GM04503 (cell line): ENCODE measurements around the gene ARSK.

Experiments used
- DNase-seq: peaks from one replicate; pipeline ENCODE4 v3.0.0-alpha.2; 2012; ENCODE audit warnings: low read depth

Gene ARSK, protein sequence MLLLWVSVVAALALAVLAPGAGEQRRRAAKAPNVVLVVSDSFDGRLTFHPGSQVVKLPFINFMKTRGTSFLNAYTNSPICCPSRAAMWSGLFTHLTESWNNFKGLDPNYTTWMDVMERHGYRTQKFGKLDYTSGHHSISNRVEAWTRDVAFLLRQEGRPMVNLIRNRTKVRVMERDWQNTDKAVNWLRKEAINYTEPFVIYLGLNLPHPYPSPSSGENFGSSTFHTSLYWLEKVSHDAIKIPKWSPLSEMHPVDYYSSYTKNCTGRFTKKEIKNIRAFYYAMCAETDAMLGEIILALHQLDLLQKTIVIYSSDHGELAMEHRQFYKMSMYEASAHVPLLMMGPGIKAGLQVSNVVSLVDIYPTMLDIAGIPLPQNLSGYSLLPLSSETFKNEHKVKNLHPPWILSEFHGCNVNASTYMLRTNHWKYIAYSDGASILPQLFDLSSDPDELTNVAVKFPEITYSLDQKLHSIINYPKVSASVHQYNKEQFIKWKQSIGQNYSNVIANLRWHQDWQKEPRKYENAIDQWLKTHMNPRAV

DNA sequence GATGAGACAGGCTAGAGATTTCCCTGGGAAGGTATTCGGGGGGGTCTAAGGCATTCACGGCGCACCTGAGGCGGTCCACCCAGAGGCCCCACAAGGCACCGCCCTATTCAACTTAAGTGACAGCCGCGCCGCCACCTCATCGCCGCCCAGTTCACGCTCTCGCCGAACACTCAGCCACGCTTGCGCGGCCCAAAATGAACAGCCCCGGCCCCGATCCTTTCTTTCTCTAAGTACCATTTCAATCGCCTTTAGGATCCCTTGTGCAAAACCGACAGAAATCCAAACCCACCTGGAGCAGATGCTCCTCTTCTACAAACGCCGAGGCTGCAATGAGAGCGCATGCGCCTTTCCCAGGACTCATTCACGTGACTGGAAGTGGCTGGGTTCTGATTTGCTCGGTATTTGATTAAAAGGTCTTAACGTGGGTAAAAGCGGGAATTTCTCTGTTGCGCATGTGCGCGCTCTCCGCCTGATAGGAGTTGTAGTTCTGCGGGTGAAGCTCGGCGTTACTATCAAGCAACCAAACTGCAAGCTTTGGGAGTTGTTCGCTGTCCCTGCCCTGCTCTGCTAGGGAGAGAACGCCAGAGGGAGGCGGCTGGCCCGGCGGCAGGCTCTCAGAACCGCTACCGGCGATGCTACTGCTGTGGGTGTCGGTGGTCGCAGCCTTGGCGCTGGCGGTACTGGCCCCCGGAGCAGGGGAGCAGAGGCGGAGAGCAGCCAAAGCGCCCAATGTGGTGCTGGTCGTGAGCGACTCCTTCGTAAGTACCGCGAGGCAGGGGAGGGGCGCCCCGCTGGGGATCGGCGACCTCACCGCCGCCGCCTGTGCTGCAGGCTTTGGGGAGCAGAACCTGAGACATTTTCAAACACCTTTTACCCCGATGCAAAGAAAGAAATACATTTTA lies at the start of gene ARSK, which contains the start of gene SKIC3:
Gene ARSK (plus strand): TSS at position 455 of the 902 bp plus-strand sequence. CDS start 178 bp downstream, at position 633.
Gene SKIC3 (minus strand): TSS at position 331 of the 902 bp plus-strand sequence. CDS start 7,827 bp downstream, outside the sequence.
- DNase-seq = peak; percentile 97

DNA sequence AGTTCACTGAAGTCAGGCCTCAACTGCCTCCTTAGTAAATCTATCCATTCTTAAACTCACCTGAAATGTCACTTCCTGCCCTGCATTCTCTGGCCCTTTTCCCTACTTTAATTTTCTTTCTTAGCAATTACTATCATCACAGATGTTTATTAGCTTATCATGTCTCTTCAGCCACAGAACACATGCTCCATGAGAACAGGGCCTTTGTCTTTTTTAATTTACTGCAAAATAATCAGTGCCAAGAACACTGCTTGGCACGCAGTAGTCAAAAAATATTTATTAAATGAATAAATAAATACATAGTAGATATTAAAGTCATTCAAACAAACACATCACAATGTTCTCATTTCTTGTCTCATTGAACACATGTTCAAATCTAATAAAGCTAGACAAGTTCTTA lies 46.4 kb upstream of the ARSK start:
- no peak for DNase-seq

DNA sequence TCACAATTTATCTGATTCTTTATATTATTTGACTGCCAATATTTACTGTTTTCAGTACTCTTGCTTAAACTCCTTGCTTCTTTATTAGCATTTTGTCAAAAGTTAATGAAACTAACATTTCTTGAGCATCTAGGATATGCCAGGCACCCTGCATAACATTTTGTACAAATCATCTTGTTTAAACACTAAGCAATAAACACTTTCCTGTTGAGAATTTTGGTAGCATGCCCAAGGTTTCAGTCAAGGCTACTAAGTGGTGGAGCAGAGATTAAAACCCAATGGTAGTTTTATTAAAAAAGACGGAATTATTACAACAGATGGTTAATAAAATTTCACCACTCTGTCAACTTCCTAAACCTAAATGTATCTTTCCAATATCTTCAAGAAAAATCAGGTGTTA lies 43.3 kb upstream of the ARSK start:
- DNase-seq = no peak

DNA sequence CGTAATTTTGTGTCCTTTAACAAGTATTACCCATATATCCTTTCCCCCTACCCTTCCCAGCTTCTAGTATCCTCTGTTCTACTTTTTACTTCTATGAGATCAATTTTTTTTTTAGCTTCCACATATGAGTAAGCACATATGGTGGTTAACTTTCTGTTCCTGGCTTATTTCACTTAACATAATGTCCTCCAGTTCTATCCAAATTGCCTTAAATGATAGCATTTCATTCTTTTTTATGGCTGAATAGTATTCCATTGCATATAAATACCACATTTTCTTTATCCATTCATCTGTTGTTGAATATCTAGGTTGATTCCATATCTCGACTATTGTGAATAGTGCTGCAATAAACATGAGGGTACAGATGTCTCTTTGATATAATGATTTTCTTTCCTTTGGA lies 36.5 kb upstream of the ARSK start:
- no peak for DNase-seq

DNA sequence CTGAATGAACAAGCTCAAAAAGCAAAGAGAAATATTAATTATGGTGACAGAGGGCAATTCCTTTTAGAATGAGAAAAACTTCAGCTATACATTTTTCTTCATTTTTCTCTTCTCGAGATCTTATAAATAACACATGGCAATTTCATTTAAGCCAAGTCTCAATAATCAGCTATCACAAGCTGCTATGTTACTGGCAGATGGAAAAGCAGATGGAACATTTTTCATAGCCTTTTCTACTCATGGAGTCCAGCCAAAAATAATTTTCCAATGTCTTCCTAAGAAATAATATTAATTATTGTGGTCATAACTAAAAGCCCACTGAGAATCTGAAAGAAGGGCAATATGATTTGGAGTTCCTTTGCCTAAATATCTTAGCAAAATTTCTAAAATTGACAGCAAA lies 35.8 kb upstream of the ARSK start:
- no peak for DNase-seq

DNA sequence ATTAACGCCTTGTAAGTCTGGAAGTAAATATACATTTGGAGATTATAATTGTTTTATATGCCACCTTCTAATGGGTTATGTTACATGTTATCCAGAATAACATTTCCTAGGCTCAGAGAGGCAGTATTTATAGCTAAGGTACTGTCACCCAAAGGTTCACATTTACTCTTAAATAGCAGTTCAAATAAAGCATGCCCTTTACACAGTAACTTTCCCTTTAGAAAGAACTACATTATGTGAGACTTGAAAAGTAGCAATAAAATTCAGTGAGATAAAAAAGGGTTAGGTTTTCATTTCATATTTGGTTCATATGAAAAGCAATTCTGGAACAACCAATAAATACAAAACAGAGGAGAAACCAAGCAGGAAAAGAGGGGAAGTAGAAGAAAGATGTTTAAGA lies 35.2 kb upstream of the ARSK start:
- DNase-seq = no peak

DNA sequence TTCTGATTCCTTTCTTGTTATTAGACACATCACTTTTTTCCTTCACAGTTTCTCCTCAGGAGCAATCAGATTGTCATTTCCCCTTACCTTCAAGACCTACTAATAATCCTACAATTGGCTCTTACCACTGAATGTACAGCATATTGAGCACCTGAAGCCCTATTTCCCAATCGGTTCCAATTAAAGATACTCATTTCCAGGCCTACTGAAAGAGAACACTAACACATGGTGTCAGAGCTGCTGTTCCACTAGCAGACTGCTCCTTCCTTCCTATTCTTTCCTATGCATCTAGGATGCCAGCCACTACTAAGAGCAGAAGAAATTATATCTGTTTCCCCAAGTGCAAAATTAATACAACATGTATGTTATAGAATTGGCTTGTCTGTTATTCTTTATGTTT lies 34.7 kb upstream of the ARSK start:
- no peak for DNase-seq

DNA sequence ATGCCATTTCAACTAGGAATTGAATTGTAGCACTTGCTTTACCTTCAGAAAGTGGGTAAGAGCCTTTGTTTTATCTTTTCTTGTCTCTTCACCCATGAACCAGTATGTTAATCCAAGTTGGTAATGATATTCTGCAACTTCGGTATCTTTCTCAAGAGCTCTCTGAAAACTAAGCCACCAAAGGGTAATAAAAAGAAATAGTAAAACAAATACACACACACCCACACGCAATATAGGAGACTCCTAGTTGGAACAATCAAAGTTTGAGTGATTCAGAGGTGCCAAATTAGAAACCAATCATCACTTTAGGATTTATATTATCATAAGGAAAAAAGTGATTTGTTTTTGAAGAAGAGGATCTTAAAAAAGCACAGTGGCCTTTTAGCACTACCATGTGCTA lies 30.5 kb upstream of the ARSK start:
- DNase-seq = no peak

DNA sequence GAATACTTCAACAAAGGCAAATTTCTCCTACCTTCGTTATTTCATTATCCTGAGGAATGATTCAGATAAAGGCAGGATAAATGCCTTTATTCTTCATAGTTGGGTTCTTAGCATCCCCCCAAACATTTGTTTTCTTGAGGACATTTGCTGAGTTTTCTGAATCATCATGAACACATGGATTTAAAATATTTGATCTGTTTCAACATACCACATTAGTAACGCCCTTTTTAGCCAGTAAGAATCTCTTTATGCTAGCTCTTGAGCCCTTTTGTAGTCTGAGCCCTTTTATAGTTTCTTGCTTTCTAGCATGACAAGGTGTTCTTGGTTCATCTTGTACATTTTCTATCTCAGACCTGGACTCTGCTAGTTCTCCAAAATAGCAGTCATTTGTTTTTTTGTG lies 28.0 kb upstream of the ARSK start:
- no peak for DNase-seq

DNA sequence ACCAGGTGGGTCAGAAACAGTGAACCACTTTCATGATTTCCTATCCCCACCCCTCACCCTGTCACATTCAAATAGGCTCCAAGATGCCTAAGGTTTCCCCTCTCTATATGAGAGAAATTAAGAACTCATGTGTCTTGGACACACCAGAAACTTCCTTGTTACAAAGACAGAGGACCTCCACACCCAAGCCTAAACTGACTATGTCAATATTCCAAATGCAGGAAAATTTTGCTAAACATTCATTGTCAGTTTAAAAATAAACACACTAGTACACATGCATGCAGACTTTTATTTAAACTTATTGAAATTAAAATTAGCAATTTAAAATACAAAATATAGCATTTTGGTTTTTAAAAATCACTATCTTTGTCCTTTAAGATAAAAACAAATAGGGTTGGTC lies 26.3 kb upstream of the ARSK start:
- no peak for DNase-seq

DNA sequence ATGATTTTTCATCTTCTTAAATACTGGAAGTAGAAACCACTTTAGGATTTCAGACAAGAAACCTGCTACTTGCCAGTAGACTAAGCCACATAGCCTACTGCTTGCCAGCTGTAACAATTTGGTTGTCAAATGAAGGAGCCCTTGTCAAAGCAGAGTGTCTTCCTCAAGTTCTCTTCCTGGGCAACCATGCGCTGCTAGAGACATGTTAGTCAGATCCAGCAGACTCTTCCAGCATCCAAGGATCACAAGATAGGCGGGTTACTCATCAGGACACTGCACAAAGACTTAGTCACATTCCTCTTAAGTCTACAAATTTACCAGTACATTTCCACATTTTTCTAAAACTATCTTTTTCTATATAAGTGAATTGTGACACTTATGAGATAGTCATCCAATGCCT lies 24.5 kb upstream of the ARSK start:
- peak; percentile 46 for DNase-seq

DNA sequence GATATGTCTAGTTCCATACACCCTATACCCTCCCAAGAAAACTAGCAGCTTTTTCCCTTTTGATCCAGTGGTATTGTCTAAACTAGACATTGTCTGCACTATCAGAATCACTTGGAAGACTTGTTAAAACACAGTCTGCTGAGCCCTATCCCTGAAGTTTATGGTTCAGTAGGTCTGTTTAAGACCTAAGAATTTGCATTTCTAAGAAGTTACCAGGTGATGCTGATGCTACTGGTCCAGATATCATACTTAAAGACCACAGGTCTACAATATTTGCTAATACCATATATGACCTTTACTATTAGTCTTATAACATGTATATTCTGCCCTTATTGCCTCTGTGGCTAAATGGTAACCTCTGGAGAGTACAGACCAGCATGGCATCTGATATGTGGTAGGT lies 23.4 kb upstream of the ARSK start:
- no peak for DNase-seq

DNA sequence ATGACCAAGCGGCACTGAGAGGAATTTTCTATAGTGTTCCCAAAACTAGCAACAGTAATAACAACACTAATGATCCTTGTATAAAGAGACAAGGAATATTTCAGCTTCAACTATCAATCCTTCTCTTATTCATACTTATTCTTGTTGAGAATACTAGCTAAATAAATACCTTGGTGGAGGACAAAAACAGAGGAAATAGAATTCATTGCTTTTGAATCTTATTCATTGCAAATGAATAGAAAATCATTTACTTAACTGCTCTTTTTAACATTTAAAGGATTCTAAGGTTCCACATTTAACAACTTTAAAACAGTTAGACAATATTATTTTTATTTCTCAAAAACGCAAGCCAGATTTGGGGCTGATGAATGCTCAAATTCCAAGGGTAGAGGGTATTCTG lies 22.5 kb upstream of the ARSK start:
- DNase-seq = no peak

DNA sequence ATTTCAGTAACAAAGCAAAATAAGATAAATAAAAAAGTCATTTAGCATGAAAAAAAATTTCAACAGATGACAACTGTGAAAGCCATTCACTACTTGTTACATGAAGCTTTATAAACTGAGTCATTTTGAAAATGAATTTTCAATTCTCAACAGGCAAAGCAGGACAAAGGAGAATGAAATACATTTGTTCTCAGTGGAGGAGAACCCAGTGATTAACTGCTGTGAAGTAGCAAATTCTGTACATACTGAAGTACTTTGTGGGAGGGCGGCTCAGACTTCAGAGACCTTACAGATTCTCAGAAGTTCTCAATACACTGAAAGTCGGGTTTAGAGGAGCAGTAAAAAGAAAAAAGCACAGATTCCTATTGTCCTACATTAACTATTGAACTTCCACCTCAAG lies 21.8 kb upstream of the ARSK start:
- no peak for DNase-seq

DNA sequence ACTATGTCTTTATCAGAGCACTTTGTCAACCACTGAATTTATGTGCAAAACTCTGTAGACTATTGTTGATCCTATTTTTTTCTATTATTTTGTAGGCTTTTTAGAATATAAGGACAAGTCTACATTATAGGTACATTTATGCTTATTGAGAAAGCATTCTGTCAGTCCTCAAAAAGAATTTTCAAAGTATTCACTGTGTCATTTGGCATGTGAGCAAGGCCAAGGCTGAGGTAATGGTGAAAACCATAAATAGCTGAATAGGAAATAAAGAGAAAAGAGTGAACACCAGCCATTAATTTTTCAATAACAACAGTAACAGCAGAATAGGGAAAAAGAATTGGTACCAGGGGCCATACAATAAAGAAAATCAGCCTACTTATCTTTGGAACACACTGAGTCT lies 21.1 kb upstream of the ARSK start:
- no peak for DNase-seq

DNA sequence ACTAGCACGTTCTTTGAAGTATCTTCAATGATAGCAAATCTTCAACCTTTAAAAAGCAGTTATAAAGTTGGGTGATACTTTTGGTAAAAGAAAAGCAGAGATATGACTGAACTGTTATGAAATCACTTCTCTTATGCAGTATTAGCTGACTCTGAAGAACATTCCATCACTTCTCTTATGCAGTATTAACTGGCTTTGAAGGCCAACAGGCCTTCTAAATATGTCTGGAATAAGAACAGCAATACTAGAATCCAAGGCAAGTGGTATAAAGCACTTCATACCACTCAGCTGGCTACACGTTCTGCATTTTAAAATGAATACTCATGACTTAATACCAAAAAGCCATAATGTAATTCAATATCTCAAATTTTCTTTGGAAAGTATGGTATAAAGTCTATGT lies 17.4 kb upstream of the ARSK start:
- DNase-seq = no peak

DNA sequence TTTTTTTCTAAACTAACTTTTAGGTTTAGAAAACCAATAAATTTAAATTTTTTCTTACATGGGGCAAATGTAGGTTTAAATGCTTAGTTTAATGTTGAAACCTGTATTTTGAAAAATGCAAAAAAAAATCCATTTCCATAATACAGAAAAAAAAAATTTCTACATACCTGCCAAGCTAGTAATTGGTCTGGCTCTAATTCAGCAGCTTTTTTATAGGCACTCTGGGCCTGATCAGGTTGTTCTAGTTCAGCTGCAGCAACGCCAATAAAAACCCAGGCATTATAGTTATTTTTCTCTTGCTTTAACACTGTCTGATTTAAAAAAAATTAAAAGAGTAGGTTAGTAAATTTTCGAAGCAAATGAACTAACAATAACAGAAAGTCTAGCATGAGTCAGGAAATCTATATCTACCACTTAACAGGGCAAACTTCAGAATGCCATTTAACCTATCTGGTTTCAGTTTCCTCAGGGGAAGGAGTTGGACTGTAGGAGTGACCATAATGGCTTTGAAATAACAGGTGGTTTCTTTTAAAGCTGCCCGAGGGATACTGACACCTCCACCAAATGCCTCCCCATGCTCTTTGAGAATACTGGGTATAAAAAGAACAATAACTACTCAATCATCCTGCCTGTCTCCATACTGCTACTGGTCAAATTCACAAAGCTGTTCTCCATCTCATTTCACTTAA lies 11.7 kb upstream of the ARSK start:
- DNase-seq = no peak

DNA sequence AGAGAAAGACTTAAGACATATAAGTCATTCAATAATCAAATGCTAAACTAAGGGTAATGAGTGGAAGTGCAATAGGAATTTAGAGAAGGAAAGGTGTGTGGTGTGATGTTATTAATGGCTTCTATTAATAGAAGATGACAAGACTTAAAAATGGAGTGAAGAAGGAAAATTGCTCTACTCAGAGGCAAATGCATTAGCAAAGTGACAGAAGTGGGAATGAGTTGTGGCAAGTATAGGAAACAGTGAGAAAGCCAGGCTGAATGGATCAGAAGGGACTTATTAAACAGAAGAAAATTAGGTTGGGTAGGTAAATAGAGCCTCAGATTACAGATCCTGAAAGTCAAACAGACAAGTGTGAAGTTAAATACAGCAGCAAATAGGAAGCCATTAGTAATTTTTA lies 5.9 kb upstream of the ARSK start:
- no peak for DNase-seq

DNA sequence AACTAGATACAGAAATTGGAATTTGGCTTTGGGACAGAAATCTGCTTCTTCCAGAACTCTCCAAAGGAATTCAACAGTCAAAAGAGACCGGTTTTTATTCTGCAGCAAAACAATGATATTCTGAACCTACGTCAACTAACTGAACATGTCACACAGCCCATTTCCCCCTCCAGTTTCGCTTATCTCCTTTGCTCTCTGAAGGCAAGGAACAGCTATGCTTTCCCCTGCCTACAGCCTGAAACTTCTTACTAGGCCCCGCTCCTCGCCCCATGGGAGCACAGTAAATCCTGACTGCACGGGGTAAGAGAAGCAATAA lies 612 bp upstream of the ARSK start:
- DNase-seq = no peak

DNA sequence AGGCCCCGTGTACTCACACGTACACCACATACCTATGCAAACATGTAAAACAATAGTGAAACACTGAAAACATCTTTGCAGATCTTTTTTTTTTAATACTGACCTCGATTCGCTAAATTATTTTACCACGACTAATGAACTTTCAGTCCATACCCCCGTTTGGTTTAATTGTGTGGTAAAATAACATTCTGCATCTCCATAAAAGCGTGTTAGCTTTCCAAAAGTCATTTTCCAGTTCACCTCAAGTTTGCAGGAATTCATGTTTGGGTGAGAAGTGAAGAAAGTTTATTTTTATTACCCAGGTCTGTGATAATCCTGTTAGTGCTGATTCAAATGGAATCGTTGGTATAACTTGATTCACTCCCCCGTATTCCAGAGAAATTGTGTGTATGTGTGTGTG lies 652 bp downstream of the ARSK start:
- DNase-seq = no peak

DNA sequence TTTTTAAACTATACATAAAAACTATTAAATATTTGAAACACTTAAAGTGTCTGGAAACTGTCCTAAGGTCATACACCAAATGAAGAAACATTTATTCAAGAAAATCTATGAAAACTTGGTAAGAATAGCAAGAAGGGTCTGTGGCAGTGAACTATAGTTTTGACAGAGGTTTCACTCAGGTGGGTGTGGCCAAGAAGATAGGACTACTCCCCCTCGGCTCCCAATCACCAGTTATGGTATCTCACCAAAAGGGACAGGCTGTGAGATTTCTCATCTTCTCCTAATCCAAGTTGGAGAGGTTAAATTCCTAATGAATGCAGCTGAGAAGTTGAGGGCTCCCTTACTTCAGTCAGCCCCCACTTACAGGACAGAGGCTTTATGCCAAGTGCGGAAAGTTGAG lies 2.9 kb downstream of the ARSK start:
- no peak for DNase-seq

DNA sequence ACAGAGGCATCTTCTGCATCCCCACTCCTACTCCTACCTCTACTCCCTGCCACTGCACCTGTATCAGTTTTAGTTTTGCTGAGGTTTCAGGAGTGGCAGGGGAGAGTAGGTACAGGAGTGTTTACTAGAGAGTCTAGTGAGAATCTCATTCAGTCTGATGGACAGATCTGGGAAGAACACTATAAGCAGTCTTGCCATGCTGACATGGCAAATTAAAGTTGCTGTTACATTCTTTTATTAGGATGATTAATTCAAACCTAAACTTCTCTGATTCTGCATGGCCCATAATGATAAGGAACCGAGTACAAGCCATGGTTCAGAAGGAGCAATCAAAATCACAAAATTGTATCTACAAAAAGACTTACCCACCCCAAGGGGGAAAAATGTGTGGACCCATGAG lies 7.4 kb downstream of the ARSK start:
- DNase-seq = no peak

DNA sequence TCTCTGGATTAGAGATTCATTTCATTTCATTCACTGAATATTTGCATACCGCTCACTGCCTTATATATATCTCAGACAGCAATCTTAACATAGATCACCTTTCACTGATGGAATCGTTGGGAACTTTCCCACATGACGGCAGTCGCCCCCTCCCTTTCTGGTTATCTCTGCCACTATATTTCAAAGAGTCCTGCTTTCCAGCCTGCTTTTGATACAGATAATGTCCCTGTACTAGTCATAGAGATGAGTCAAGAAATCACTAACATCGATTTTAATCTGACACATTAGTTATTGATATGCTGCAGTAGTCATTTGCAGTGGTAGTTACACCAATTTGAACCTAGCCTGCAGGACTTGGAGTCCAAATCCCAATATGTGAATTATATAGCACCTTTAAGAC lies 8.5 kb downstream of the ARSK start:
- no peak for DNase-seq
